ACHN (cell line): Measurements from ENCODE around the gene SHROOM4.

Source experiments
- DNase-seq: peaks from one replicate; pipeline ENCODE4 v3.0.0-alpha.2; 2015
- in situ Hi-C: cut with HindIII; loops from 2 replicates; pipeline ENCODE4 v1.10.0; 2017; ENCODE audit warnings: low sequenced_read_pairs, low pct_ligation_motif_present, low pct_unique_long_range_greater_than_20kb

The SHROOM4 gene

DNA sequence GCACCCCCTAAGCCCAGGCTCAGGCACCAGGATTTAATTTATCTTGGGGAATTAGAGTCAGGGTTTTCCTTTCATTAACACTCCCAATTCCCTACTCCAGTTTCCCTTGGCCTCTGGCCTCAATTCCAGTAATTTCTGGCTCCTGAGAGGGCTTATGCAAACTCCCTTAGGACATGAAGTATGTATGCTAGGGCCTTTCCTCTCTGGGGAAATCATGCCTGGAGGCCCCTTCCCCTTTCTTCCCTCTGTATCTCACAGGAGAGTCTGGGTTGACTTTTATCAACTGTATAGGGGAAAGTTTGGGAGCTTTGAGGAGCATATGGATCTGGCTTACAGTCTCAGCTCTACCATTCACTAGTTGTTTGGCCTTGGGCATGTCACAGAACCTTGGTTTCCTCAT, 169.5 kb downstream of the SHROOM4 start:
- no peak for DNase-seq
- in situ Hi-C loops, result no loop called here

- DNase-seq, result no peak
- in situ Hi-C loops, result no loop called here
These were observed 170.4 kb downstream of the SHROOM4 start for GRCh38 chrX:50643525-50644137.

DNA sequence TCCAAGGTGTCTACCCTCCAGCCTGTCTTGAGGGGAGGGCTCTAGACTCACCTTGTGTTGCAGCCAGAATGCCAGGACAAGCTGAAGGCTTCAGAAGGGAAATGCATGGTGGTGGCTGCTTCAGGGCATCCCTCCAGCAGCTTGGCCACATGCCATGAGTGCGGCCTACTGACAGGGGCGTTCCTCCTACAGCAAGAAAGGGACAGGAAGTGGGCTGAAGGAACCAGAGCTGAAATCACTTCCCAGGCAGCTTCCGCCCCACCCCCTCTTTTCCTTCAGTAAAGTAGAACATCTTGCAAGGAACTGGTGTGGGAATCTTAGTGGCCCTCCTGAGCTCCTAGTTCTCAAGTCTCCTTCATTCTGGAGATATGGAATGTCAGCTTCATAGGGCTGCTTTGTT, 175.9 kb downstream of the SHROOM4 start:
- in situ Hi-C loops, result no loop called here
- no peak for DNase-seq

DNA sequence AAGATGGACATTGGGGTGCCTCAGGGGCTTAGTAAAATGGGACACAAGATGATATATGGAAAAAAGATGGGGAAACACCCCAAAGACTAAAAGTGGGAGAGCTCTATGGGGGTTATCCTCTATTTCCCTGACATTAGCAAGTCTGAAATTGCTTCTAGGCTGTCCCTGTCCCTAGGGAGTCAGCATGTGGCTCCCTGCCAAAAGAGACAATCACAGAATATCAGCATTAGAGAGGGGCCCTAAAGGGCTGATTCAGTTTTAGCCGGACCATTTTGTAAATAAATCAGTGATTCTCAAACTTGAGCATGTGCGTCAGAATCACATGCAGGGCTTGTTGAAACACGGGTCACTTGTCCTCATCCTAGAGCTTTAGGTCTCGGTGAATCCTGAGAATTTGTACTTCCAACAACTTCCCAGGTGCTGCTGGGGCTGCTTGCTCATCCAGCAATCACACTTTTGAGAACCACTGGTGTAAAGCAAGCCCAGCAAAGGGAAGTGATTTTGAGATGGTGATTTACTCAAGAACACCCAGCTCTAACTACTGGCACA, 178.1 kb downstream of the SHROOM4 start:
- in situ Hi-C loops, result no loop called here
- DNase-seq, result no peak

- DNase-seq, result no peak
- in situ Hi-C loops, result no loop called here
These were observed 178.8 kb downstream of the SHROOM4 start for GRCh38 chrX:50635162-50635561.

GRCh38 chrX:50629774-50630173, 184.2 kb downstream of the SHROOM4 start:
- in situ Hi-C loops, result no loop called here
- no peak for DNase-seq

- in situ Hi-C loops, result no loop called here
- no peak for DNase-seq
These were observed 186.3 kb downstream of the SHROOM4 start for GRCh38 chrX:50627696-50628095.

DNA sequence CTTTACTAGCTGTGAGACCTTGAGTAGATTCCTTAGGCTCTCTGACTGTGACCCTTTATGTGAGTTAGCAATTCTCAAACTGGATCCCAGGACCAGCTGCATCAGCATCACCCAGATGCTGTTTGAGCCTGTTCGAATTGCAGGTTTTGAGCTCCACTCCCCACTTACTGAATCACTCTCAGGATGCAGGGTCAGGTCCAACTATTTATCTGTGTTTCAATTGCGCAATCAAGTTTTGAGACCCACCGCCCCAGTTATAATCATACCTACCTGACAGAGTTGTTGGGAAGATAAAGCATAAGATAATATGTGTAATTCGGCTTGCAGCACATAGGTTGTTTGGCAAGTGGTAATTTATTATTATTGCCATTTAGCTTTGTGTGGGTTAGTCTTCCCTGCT, 187.6 kb downstream of the SHROOM4 start:
- in situ Hi-C loops, result no loop called here
- no peak for DNase-seq

GRCh38 chrX:50622751-50623150, 191.2 kb downstream of the SHROOM4 start:
- in situ Hi-C loops, result no loop called here
- DNase-seq, result no peak

DNA sequence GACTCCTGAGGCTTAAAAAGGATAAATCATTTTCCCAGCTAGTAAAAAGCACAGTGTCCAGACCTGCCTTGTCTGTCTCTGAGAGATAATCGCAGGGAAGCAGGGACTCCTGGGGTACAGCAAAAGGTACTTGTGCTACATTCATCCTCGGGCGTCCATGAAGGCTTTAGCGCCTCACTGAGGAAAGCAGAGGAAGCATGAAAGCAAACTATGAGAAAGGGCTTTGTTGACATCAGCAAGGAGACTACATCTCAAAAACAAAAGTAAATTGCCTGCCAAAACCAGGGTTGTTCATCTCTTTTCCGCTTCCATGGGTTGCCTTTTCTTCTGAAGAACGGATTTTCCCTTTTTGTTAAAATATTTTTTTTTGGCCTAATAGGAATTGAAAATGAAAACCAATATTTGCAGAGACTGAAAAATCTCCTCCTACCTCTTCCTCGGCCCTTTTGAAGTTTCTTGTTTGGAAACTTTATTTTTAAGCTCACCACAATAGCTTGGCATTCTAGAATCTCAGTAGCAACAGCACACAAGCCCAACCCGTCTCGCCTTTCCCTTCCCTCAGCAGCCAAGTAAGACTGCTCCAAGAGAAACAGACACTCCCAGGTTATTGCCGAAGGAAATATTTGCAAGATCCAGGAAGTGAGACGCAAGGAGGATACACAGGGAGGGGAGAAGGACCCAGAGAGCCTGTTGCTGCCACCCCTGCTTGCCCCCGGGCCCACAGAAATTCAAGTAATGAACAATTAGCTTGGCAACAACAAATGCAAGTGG, 195.0 kb downstream of the SHROOM4 start:
- in situ Hi-C loops, result no loop called here

GRCh38 chrX:50617183-50617582, 196.8 kb downstream of the SHROOM4 start:
- DNase-seq, result no peak
- in situ Hi-C loops, result no loop called here

More for the DNA sequence above, 195.0 kb downstream of the SHROOM4 start:
- no peak for DNase-seq

DNA sequence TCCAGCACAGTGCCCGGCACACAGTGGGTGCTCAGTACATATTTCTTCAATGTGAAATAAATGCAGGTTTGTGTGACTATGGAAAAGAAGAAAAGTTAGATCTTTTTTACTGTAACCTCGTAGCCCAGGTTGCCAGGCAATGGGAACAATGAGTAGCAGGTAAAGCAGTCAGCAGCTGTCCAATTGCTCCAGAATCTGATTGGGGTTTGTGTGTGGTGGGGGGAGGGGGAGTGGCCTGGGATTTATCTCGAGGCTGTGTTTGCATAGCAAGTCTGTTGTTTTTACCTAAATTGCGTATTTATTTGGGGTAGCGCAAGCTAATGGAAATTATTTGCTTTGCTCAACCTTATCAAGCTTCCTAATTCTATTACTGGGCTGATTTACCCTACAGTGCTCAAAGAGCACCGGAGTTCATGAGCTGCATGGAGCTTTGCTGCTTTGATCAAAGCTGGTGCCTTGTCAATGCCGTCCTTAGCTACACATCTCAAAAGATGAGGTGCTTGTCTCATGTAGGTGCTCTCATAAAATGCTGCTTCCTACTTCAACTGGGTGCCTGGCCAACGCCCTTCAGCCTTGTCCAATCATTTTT, 198.3 kb downstream of the SHROOM4 start:
- in situ Hi-C loops, result no loop called here
- DNase-seq, result no peak

DNA sequence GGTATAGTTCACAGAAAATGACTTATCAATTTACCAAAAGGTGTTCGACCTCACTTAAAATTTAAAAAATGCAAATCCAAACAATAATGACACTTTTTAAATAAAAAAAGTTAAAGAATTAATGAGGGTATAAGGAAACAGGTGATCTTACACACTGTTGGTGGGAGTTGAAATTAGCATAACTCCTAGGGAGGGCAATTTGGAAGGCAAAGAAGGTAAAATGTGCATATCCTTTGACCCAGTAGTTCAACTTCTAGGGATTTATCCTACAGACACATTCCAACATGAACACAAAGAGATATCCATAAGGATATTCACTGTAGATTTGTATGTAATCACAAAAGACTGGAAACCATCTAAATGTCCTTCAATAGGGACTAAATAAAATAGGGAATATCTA, 199.5 kb downstream of the SHROOM4 start:
- no peak for DNase-seq
- in situ Hi-C loops, result no loop called here

DNA sequence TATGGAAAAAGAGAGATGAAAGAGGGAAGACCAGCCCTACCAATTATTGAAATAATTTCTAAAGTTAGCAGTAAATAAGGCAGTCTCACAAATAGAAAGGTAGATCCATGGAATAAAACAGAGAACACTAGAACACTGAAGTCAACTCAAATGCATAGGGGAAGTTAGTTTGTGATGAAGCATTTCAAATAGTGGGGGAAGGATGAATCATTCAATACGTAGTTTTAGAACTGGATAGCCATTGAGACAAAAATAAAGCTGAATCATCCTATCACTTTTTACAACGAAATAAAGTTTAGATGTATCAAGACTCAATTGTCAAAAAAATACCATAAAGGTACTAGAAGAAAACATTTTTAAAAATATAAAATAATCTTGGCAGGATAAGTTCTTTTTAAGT, 200.1 kb downstream of the SHROOM4 start:
- DNase-seq, result no peak
- in situ Hi-C loops, result no loop called here

- in situ Hi-C loops, result no loop called here
- no peak for DNase-seq
These were observed 204.2 kb downstream of the SHROOM4 start for GRCh38 chrX:50609796-50610195.

- in situ Hi-C loops, result no loop called here
- no peak for DNase-seq
These were observed 207.6 kb downstream of the SHROOM4 start for GRCh38 chrX:50606300-50606950.

DNA sequence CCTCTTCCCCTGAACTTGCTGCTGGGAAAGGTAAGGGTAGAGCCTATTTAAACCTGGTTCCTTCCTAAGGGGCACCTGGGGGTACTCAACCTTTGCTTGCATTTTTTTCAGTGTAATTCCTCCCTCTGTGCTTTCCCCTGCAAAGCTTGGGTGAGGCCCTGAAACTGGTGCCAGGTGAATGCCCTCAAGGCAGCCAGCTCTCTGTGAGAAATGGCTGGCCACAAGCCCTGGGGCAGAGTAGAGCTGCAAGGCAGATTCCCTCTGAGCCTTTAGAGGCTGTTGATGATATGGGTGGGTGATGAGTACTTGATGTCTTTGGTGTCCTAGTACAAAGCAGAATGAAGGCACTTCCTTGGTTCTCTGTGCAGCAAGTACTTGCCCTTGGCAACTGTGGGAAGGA, 217.9 kb downstream of the SHROOM4 start:
- in situ Hi-C loops, result no loop called here
- DNase-seq, result no peak

DNA sequence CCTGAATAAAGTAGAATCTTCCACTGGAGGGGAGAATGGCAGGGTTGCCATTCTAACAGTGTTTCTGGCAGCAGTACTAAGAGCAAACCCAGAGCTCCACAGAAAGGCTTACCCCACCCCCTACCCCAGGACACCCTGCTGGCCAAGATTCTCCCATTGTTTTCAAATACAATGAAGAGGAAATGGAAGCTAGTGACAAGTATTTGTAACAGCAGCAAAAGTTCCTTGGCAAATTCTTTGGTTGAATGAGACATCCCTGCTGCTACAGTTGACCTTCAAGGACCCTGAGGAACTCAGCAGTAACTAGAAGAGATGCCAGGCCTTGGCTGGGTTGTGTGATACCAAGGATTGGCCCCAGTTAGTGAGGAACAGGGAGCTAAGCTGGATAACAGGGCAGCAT, 219.2 kb downstream of the SHROOM4 start:
- DNase-seq, result no peak
- in situ Hi-C loops, result no loop called here

- DNase-seq, result no peak
- in situ Hi-C loops, result no loop called here
These were observed 227.0 kb downstream of the SHROOM4 start for GRCh38 chrX:50586980-50587379.
